Activated naive CD8-positive, alpha-beta T cell treated with anti-CD3 and anti-CD28 coated beads, Interleukin-2, amount 50 U/mL, for 24 hours (primary cell): ENCODE results near the gene CAMSAP3.
A peak's percentile ranks its signal among the peaks of the same experiment; 100 is the strongest.

ENCODE experiments used
- ATAC-seq: fragments of 150-1000 bp; cut with Tn5 transposase; one replicate; pipeline ENCODE4 v1.10.0; 2021
- DNase-seq: peaks from one replicate; pipeline ENCODE4 v3.0.0; 2021
- H3K27ac Mint-ChIP-seq: one replicate; pipeline ENCODE4 v1.8.0; 2021; ENCODE audit warnings: mild to moderate bottlenecking, mixed read lengths
- H3K27me3 Mint-ChIP-seq: one replicate; pipeline ENCODE4 v1.8.0; 2021; ENCODE audit warnings: mixed read lengths
- H3K36me3 Mint-ChIP-seq: one replicate; pipeline ENCODE4 v1.8.0; 2021; ENCODE audit warnings: low read depth, mixed read lengths
- H3K4me1 Mint-ChIP-seq: one replicate; pipeline ENCODE4 v1.8.0; 2021; ENCODE audit warnings: mixed read lengths
- H3K4me3 Mint-ChIP-seq: one replicate; pipeline ENCODE4 v1.8.0; 2021; ENCODE audit warnings: mild to moderate bottlenecking, moderate library complexity, mixed read lengths
- H3K9me3 Mint-ChIP-seq: one replicate; pipeline ENCODE4 v1.8.0; 2021; ENCODE audit warnings: mixed read lengths

CAMSAP3 gene

GRCh38 chr19:7614859-7615741, 19.4 kb downstream of the CAMSAP3 start:
- Mint-ChIP-seq H3K4me3 (no peak overlapping the region), H3K9me3 (no peaks in the 10 kb centered on the region), H3K36me3 (peaks cover 10% of the 10 kb centered on the region), H3K27ac (no peak overlapping the region), H3K27me3 (no peaks in the 10 kb centered on the region), H3K4me1 (no peaks in the 10 kb centered on the region)
- peak; percentile 7 for ATAC-seq
- DNase-seq: no peak

- peaks cover 16% of the 10 kb centered on the region for H3K36me3 Mint-ChIP-seq
- ATAC-seq (no peak), DNase-seq (no peak)
- H3K27ac Mint-ChIP-seq: no peak overlapping the region
- H3K9me3 Mint-ChIP-seq: no peaks in the 10 kb centered on the region
- no peaks in the 10 kb centered on the region for H3K27me3 Mint-ChIP-seq
- H3K4me1 Mint-ChIP-seq: no peaks in the 10 kb centered on the region
- H3K4me3 Mint-ChIP-seq: no peak overlapping the region
Measured at GRCh38 chr19:7617172-7617571, 21.5 kb downstream of the CAMSAP3 start.

GRCh38 chr19:7617735-7618134, 22.1 kb downstream of the CAMSAP3 start:
- no peak overlapping the region for H3K4me3 Mint-ChIP-seq
- H3K4me1 Mint-ChIP-seq: no peaks in the 10 kb centered on the region
- ATAC-seq: no peak
- H3K36me3 Mint-ChIP-seq: peaks cover 16% of the 10 kb centered on the region
- H3K27me3 Mint-ChIP-seq: no peaks in the 10 kb centered on the region
- no peak overlapping the region for H3K27ac Mint-ChIP-seq
- no peak for DNase-seq
- no peaks in the 10 kb centered on the region for H3K9me3 Mint-ChIP-seq

GRCh38 chr19:7618348-7618747, 22.7 kb downstream of the CAMSAP3 start:
- H3K27ac Mint-ChIP-seq: no peak overlapping the region
- no peaks in the 10 kb centered on the region for H3K9me3 Mint-ChIP-seq
- no peak for DNase-seq
- no peaks in the 10 kb centered on the region for H3K27me3 Mint-ChIP-seq
- no peak overlapping the region for H3K4me3 Mint-ChIP-seq
- no peak for ATAC-seq
- H3K4me1 Mint-ChIP-seq: no peaks in the 10 kb centered on the region
- H3K36me3 Mint-ChIP-seq: peaks cover 19% of the 10 kb centered on the region

GRCh38 chr19:7618771-7619510, 23.3 kb downstream of the CAMSAP3 start:
- Mint-ChIP-seq H3K27ac (no peak overlapping the region), H3K9me3 (no peaks in the 10 kb centered on the region), H3K4me1 (no peaks in the 10 kb centered on the region), H3K27me3 (no peaks in the 10 kb centered on the region), H3K36me3 (peaks cover 19% of the 10 kb centered on the region), H3K4me3 (no peak overlapping the region)
- DNase-seq: no peak
- ATAC-seq: no peak

- no peaks in the 10 kb centered on the region for H3K9me3 Mint-ChIP-seq
- no peak overlapping the region for H3K4me3 Mint-ChIP-seq
- H3K27me3 Mint-ChIP-seq: no peaks in the 10 kb centered on the region
- peaks cover 19% of the 10 kb centered on the region for H3K36me3 Mint-ChIP-seq
- DNase-seq (no peak), ATAC-seq (no peak)
- H3K4me1 Mint-ChIP-seq: no peaks in the 10 kb centered on the region
- H3K27ac Mint-ChIP-seq: no peak overlapping the region
Measured at GRCh38 chr19:7619671-7620441, 24.2 kb downstream of the CAMSAP3 start.

- no peak for DNase-seq
- Mint-ChIP-seq H3K27ac (no peak overlapping the region), H3K9me3 (no peaks in the 10 kb centered on the region), H3K4me1 (no peaks in the 10 kb centered on the region), H3K4me3 (no peak overlapping the region), H3K27me3 (no peaks in the 10 kb centered on the region), H3K36me3 (peaks cover 22% of the 10 kb centered on the region)
- ATAC-seq: no peak
Measured at GRCh38 chr19:7620442-7621412, 25.1 kb downstream of the CAMSAP3 start.

GRCh38 chr19:7622933-7623685, 27.4 kb downstream of the CAMSAP3 start:
- no peaks in the 10 kb centered on the region for H3K9me3 Mint-ChIP-seq
- peaks cover 7% of the 10 kb centered on the region for H3K4me1 Mint-ChIP-seq
- no peak overlapping the region for H3K4me3 Mint-ChIP-seq
- H3K36me3 Mint-ChIP-seq: peaks cover 25% of the 10 kb centered on the region
- peak; percentile 24 for DNase-seq
- H3K27me3 Mint-ChIP-seq: no peaks in the 10 kb centered on the region
- H3K27ac Mint-ChIP-seq: no peak overlapping the region
- no peak for ATAC-seq

GRCh38 chr19:7623725-7624603, 28.3 kb downstream of the CAMSAP3 start:
- Mint-ChIP-seq H3K36me3 (peaks cover 19% of the 10 kb centered on the region), H3K9me3 (no peaks in the 10 kb centered on the region), H3K4me3 (no peak overlapping the region), H3K27ac (no peak overlapping the region), H3K4me1 (peaks cover 16% of the 10 kb centered on the region), H3K27me3 (no peaks in the 10 kb centered on the region)
- ATAC-seq (no peak), DNase-seq (no peak)

- no peak for DNase-seq
- Mint-ChIP-seq H3K4me1 (peaks cover 24% of the 10 kb centered on the region), H3K27ac (no peak overlapping the region), H3K9me3 (no peaks in the 10 kb centered on the region), H3K27me3 (no peaks in the 10 kb centered on the region), H3K4me3 (no peak overlapping the region), H3K36me3 (peaks cover 21% of the 10 kb centered on the region)
- ATAC-seq: no peak
Measured at GRCh38 chr19:7624810-7625209, 29.1 kb downstream of the CAMSAP3 start.

GRCh38 chr19:7625763-7626372, 30.2 kb downstream of the CAMSAP3 start:
- DNase-seq (no peak), ATAC-seq (no peak)
- Mint-ChIP-seq H3K9me3 (no peaks in the 10 kb centered on the region), H3K4me1 (peaks cover 34% of the 10 kb centered on the region), H3K27ac (no peak overlapping the region), H3K36me3 (peaks cover 20% of the 10 kb centered on the region), H3K27me3 (no peaks in the 10 kb centered on the region), H3K4me3 (no peak overlapping the region)

GRCh38 chr19:7627166-7627565, 31.5 kb downstream of the CAMSAP3 start:
- ATAC-seq (no peak), DNase-seq (no peak)
- Mint-ChIP-seq H3K36me3 (peaks cover 14% of the 10 kb centered on the region), H3K27ac (no peak overlapping the region), H3K4me3 (peak overlapping the region; percentile 26), H3K27me3 (no peaks in the 10 kb centered on the region), H3K9me3 (no peaks in the 10 kb centered on the region), H3K4me1 (peaks cover 36% of the 10 kb centered on the region)
